CD4-positive, alpha-beta T cell treated with Interferon alpha-2 for 1 hour (primary cell): ENCODE data around the gene IPO13.
A peak's percentile ranks its signal among the peaks of the same experiment; 100 is the strongest.

Experiments used
- DNase-seq, 2 donors: peaks; one replicate each; pipeline ENCODE4 v3.0.0-alpha.2; 2020 to 2022

IPO13 gene

GRCh38 chr1:43946236-43947060 lies at the start of gene IPO13:
TSS of gene IPO13 (plus strand) at chr1:43946950. CDS start at chr1:43947601, 651 bp downstream.
- DNase-seq, result peak; percentile 93 to 97

- no peak for DNase-seq
Measured at GRCh38 chr1:43898981-43899380, 47.8 kb upstream of the IPO13 start.

GRCh38 chr1:43900386-43900785 lies 46.4 kb upstream of the IPO13 start:
- DNase-seq, result no peak

GRCh38 chr1:43901196-43901961 lies 45.4 kb upstream of the IPO13 start:
- no peak for DNase-seq

GRCh38 chr1:43902058-43902831 lies 44.5 kb upstream of the IPO13 start:
- no peak for DNase-seq

- DNase-seq, result no peak
Measured at GRCh38 chr1:43904660-43905551, 41.8 kb upstream of the IPO13 start.

- DNase-seq, result no peak
Measured at GRCh38 chr1:43908226-43908625, 38.5 kb upstream of the IPO13 start.

GRCh38 chr1:43908858-43909257 lies 37.9 kb upstream of the IPO13 start:
- DNase-seq, result no peak

GRCh38 chr1:43910343-43910742 lies 36.4 kb upstream of the IPO13 start:
- DNase-seq, result no peak

- no peak for DNase-seq
Measured at GRCh38 chr1:43912607-43913006, 34.1 kb upstream of the IPO13 start.

- no peak for DNase-seq
Measured at GRCh38 chr1:43913051-43913501, 33.7 kb upstream of the IPO13 start.

- no peak for DNase-seq
Measured at GRCh38 chr1:43913666-43914360, 32.9 kb upstream of the IPO13 start.

- DNase-seq, result no peak
Measured at GRCh38 chr1:43914576-43915525, 31.9 kb upstream of the IPO13 start.

- DNase-seq, result no peak
Measured at GRCh38 chr1:43919906-43920305, 26.8 kb upstream of the IPO13 start.

- no peak for DNase-seq
Measured at GRCh38 chr1:43921022-43921421, 25.7 kb upstream of the IPO13 start.

GRCh38 chr1:43924516-43924915 lies 22.2 kb upstream of the IPO13 start:
- no peak for DNase-seq

GRCh38 chr1:43925846-43926245 lies 20.9 kb upstream of the IPO13 start:
- DNase-seq, result no peak

GRCh38 chr1:43930168-43930948 lies 16.4 kb upstream of the IPO13 start:
- no peak for DNase-seq

- DNase-seq, result no peak
Measured at GRCh38 chr1:43930949-43931275, 15.8 kb upstream of the IPO13 start.
